Hepatocyte (in vitro differentiated cells): ENCODE results near the gene UGT1A5.

Experiments
- CTCF ChIP-seq: fragments of 200-600 bp; sonication (generic); IDR thresholded peaks from 2 replicates; pipeline ENCODE4 v1.5.1; 2016; ENCODE audit warnings: antibody characterized with exemption, mild to moderate bottlenecking; ENCODE audit not compliant: poor library complexity
- EZH2 ChIP-seq: fragments of 200-600 bp; sonication (generic); IDR thresholded peaks from 2 replicates; pipeline ENCODE4 v1.6.1; 2016; ENCODE audit warnings: antibody characterized with exemption, mild to moderate bottlenecking, borderline replicate concordance
- EZH2phosphoT487 ChIP-seq: fragments of 200-600 bp; sonication (generic); IDR thresholded peaks from one replicate; pipeline ENCODE4 v1.6.1; 2018; ENCODE audit warnings: antibody characterized with exemption, mild to moderate bottlenecking, low read depth, moderate library complexity; ENCODE audit not compliant: unreplicated experiment, severe bottlenecking

DNA sequence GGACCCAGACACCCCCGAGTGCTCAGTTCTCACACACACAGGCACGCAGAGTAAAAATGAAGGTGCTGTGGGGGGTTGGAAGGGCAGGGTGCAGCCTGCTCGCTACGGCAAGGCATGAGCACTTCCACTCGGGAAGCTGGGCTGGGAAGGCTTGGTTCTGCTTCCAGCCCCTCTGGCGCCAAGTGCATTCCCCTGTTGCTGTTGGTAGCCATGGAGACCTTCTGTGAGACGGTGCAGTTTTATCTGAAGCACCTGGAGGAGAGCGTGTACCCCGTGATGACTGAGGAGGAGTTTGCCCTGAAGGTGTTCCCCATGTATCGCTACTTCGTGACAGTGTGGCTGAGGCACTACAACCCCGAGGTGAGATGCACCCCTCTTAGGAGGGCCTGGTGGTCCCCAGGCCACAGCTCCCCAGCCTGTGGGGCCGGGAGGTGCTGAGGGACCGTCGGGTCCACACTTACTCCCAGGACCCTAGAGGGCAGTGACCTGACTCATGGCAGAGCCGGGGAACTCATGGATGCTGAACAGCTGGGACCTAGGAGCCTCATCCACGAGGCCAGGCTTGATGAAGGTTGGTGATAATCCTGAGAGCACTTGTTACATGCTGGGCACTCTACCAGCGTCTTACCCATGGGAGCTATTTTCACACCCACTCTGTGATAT lies 80.9 kb downstream of the UGT1A5 start:
- no peak for TF ChIP-seq CTCF
- no peak for TF ChIP-seq EZH2
- no peak for TF ChIP-seq EZH2phosphoT487
